Neural cell (in vitro differentiated cells): ENCODE data around the gene DCBLD1.

Experiments used
- EP300 ChIP-seq: fragments of 450-650 bp; conservative IDR thresholded peaks from 2 replicates; pipeline ENCODE4 v1.6.1; 2014; ENCODE audit warnings: antibody characterized with exemption, mild to moderate bottlenecking, moderate library complexity; ENCODE audit not compliant: poor library complexity, severe bottlenecking
- EZH2 ChIP-seq: fragments of 200-600, 300-800 bp; shearing (Covaris generic), sonication (generic); IDR thresholded peaks from 2 replicates; pipeline ENCODE4 v1.6.1; 2014; ENCODE audit warnings: antibody characterized with exemption, low read length, borderline replicate concordance, mild to moderate bottlenecking; ENCODE audit not compliant: insufficient read depth, poor library complexity, severe bottlenecking
- POLR2AphosphoS5 ChIP-seq: IDR thresholded peaks from 2 replicates; pipeline ENCODE4 v1.6.1; 2012
- REST ChIP-seq: IDR thresholded peaks from 2 replicates; pipeline ENCODE4 v1.6.1; 2012; ENCODE audit warnings: borderline replicate concordance
- TF ChIP-seq, protein P1 (sequence below): fragments of 450-650 bp; IDR thresholded peaks from 2 replicates; pipeline ENCODE4 v1.5.1; 2014; ENCODE audit warnings: antibody characterized with exemption, mild to moderate bottlenecking, moderate library complexity; ENCODE audit not compliant: poor library complexity, severe bottlenecking

DNA sequence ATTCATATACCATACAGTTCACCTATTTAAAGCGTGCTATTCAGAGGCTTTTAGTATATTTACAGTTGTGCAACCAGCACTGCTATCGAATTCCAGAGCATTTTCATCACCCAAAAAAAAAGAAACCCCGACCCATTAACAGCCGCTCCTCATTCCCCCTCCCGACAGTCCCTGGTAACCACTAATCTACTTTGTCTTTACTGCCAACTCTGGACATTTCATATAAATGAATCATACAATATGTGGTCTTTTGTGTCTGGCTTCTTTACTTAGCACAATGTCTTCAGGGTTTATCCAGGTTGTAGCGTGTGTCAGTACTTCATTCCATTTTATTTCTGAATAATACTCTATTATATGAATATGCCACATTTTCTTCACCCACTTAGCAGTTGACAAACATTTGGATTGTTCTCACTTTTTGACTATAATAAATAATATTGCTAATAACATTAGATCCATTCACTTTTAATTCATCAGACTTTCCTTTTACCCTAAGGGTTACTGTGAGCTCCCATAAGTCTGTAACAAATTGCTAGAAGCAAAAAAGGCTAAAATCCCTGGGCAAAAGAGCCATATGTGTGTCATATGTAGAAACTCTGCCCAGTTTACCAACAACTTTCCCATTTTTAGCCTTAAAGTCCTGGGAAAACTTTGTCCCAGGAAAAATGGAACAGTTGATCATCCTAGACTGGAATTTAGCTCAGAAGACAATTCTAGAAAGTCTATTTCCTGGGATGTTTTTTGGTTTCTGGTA lies 33.6 kb upstream of the DCBLD1 start:
- TF ChIP-seq, protein P1, sequence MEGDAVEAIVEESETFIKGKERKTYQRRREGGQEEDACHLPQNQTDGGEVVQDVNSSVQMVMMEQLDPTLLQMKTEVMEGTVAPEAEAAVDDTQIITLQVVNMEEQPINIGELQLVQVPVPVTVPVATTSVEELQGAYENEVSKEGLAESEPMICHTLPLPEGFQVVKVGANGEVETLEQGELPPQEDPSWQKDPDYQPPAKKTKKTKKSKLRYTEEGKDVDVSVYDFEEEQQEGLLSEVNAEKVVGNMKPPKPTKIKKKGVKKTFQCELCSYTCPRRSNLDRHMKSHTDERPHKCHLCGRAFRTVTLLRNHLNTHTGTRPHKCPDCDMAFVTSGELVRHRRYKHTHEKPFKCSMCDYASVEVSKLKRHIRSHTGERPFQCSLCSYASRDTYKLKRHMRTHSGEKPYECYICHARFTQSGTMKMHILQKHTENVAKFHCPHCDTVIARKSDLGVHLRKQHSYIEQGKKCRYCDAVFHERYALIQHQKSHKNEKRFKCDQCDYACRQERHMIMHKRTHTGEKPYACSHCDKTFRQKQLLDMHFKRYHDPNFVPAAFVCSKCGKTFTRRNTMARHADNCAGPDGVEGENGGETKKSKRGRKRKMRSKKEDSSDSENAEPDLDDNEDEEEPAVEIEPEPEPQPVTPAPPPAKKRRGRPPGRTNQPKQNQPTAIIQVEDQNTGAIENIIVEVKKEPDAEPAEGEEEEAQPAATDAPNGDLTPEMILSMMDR = no peak
- TF ChIP-seq EZH2 = no peak
- TF ChIP-seq REST = no peak
- TF ChIP-seq EP300 = no peak
- TF ChIP-seq POLR2AphosphoS5 = no peak
